Neural progenitor cell (in vitro differentiated cells): Measurements from ENCODE around the gene PSME2. TPM values are rescaled to one million over a fixed set of nuclear protein-coding genes. Genes with fewer than 3 reads are reported as not detected.

ENCODE experiments used
- DNase-seq: peaks from one replicate; pipeline ENCODE4 v3.0.0-alpha.2; 2016; ENCODE audit warnings: low spot score
- H2AFZ ChIP-seq: fragments of 200-600 bp; sonication (generic); replicated peaks from 2 replicates; pipeline ENCODE4 v1.6.1; 2016; ENCODE audit warnings: antibody characterized with exemption
- H3F3A ChIP-seq: fragments of 200-600 bp; sonication (generic); 2 replicates; pipeline ENCODE4 v1.6.1; 2016; ENCODE audit warnings: antibody characterized with exemption, low read depth
- H3K27ac ChIP-seq: fragments of 200-600 bp; sonication (generic); 2 replicates; pipeline ENCODE4 v1.5.1; 2016; ENCODE audit warnings: mild to moderate bottlenecking
- H3K27me3 ChIP-seq: fragments of 200-600 bp; sonication (generic); 2 replicates; pipeline ENCODE4 v1.6.1; 2016; ENCODE audit warnings: mild to moderate bottlenecking, moderate library complexity
- H3K36me3 ChIP-seq: fragments of 200-600 bp; sonication (generic); 2 replicates; pipeline ENCODE4 v1.5.1; 2016
- H3K4me1 ChIP-seq: fragments of 200-600 bp; sonication (generic); 2 replicates; pipeline ENCODE4 v1.6.1; 2016; ENCODE audit warnings: mixed run types
- H3K4me2 ChIP-seq: fragments of 200-600 bp; sonication (generic); 2 replicates; pipeline ENCODE4 v1.6.1; 2016
- H3K4me3 ChIP-seq: fragments of 200-600 bp; sonication (generic); 2 replicates; pipeline ENCODE4 v1.5.1; 2016
- H3K79me2 ChIP-seq: fragments of 200-600 bp; sonication (generic); 2 replicates; pipeline ENCODE4 v1.6.1; 2016; ENCODE audit warnings: low read depth
- H3K9ac ChIP-seq: fragments of 200-600 bp; sonication (generic); 2 replicates; pipeline ENCODE4 v1.6.1; 2016
- H3K9me3 ChIP-seq: fragments of 200-600 bp; sonication (generic); 2 replicates; pipeline ENCODE4 v1.5.1; 2016; ENCODE audit warnings: low read depth
- H4K20me1 ChIP-seq: fragments of 200-600 bp; sonication (generic); 2 replicates; pipeline ENCODE4 v1.6.1; 2016; ENCODE audit warnings: low read depth
- H3K27ac Mint-ChIP-seq: 3 replicates; pipeline ENCODE4 v1.8.0; 2021; ENCODE audit warnings: mixed read lengths
- H3K27me3 Mint-ChIP-seq: 2 replicates; pipeline ENCODE4 v1.8.0; 2022; ENCODE audit warnings: low read depth, mild to moderate bottlenecking, inconsistent platforms, moderate library complexity, mixed read lengths; ENCODE audit not compliant: insufficient read depth
- H3K36me3 Mint-ChIP-seq: 3 replicates; pipeline ENCODE4 v1.8.0; 2021; ENCODE audit warnings: mixed read lengths
- H3K4me1 Mint-ChIP-seq: 3 replicates; pipeline ENCODE4 v1.8.0; 2021; ENCODE audit warnings: mixed read lengths
- H3K4me3 Mint-ChIP-seq: 3 replicates; pipeline ENCODE4 v1.8.0; 2021; ENCODE audit warnings: mild to moderate bottlenecking, moderate library complexity, mixed read lengths
- H3K9me3 Mint-ChIP-seq: 3 replicates; pipeline ENCODE4 v1.8.0; 2020; ENCODE audit warnings: mixed read lengths
- CTCF ChIP-seq: fragments of 200-600 bp; sonication (generic); IDR thresholded peaks from 2 replicates; pipeline ENCODE4 v1.5.1; 2017; ENCODE audit warnings: antibody characterized with exemption, mild to moderate bottlenecking
- EZH2 ChIP-seq: fragments of 200-600 bp; sonication (generic); IDR thresholded peaks from 2 replicates; pipeline ENCODE4 v1.6.1; 2017; ENCODE audit warnings: antibody characterized with exemption, mild to moderate bottlenecking, moderate library complexity
- EZH2phosphoT487 ChIP-seq: fragments of 200-600 bp; sonication (generic); IDR thresholded peaks from 2 replicates; pipeline ENCODE4 v1.6.1; 2017; ENCODE audit warnings: antibody characterized with exemption
- total RNA-seq: library from RNA; depleted of rRNA; stranded (reverse); fragments of >200 nt; gene quantifications from 2 replicates; pipeline ENCODE4 v1.2.3, GENCODE V29; 2015; ENCODE audit warnings: low replicate concordance

PSME2 gene
- total RNA-seq, 1 donor from 2014 or later, result 43.5 TPM

- Histone ChIP-seq H3F3A (peaks cover 23% of the 10 kb centered on the region), H3K9ac (no peak within 1 kb of the TSS), H3K9me3 (no peaks in the 10 kb centered on the region), H3K4me3 (peak within 1 kb of the TSS; percentile 60), H4K20me1 (peaks cover 8% of the 10 kb centered on the region), H3K27me3 (no peaks in the 10 kb centered on the region), H2AFZ (peak within 1 kb of the TSS; percentile 38), H3K4me2 (peak within 1 kb of the TSS; percentile 90), H3K79me2 (peaks cover 16% of the 10 kb centered on the region), H3K27ac (no peak within 1 kb of the TSS), H3K4me1 (peaks cover 5% of the 10 kb centered on the region), H3K36me3 (no peaks in the 10 kb centered on the region)
- peak within 1 kb of the TSS; percentile 50 for H3K27ac Mint-ChIP-seq
- TF ChIP-seq CTCF (no peak), EZH2 (no peak), EZH2phosphoT487 (no peak)
- peaks cover 2% of the 10 kb centered on the region for H3K36me3 Mint-ChIP-seq
- H3K4me3 Mint-ChIP-seq, result peak within 1 kb of the TSS; percentile 81
- H3K4me1 Mint-ChIP-seq, result peaks cover 7% of the 10 kb centered on the region
- peaks cover 3% of the 10 kb centered on the region for H3K9me3 Mint-ChIP-seq
- H3K27me3 Mint-ChIP-seq, result peaks cover 6% of the 10 kb centered on the region
- peak; percentile 99 for DNase-seq
These were observed 25.2 kb upstream of the PSME2 start, which contains the start of gene REC8 for GRCh38 chr14:24171422-24172260. Gene REC8 (plus strand): TSS chr14:24172080. CDS start chr14:24172553, 473 bp downstream.

- peaks cover 6% of the 10 kb centered on the region for H3K79me2 ChIP-seq
- H3K9me3 ChIP-seq, result no peaks in the 10 kb centered on the region
- no peaks in the 10 kb centered on the region for H3K4me1 ChIP-seq
- no peak for TF ChIP-seq EZH2
- TF ChIP-seq EZH2phosphoT487, result no peak
- TF ChIP-seq CTCF, result no peak
- H3K9ac ChIP-seq, result no peak overlapping the region
- H3K27me3 ChIP-seq, result no peaks in the 10 kb centered on the region
- peaks cover 19% of the 10 kb centered on the region for H3F3A ChIP-seq
- Mint-ChIP-seq H3K9me3 (no peaks in the 10 kb centered on the region), H3K36me3 (peaks cover 3% of the 10 kb centered on the region), H3K27me3 (peaks cover 8% of the 10 kb centered on the region), H3K27ac (peak overlapping the region; percentile 57), H3K4me3 (no peak overlapping the region), H3K4me1 (peaks cover 4% of the 10 kb centered on the region)
- no peak overlapping the region for H3K27ac ChIP-seq
- H3K4me3 ChIP-seq, result no peak overlapping the region
- H3K4me2 ChIP-seq, result no peak overlapping the region
- H3K36me3 ChIP-seq, result no peaks in the 10 kb centered on the region
- H2AFZ ChIP-seq, result no peak overlapping the region
- DNase-seq, result no peak
- H4K20me1 ChIP-seq, result no peaks in the 10 kb centered on the region
These were observed 21.2 kb upstream of the PSME2 start for GRCh38 chr14:24167469-24168114.

GRCh38 chr14:24165785-24166184, 19.4 kb upstream of the PSME2 start:
- H3K27ac ChIP-seq, result no peak overlapping the region
- no peak overlapping the region for H3K4me2 ChIP-seq
- no peaks in the 10 kb centered on the region for H3K4me1 ChIP-seq
- DNase-seq, result no peak
- H3K9me3 ChIP-seq, result no peaks in the 10 kb centered on the region
- no peak overlapping the region for H3K4me3 ChIP-seq
- no peak overlapping the region for H3K27ac Mint-ChIP-seq
- H2AFZ ChIP-seq, result no peak overlapping the region
- no peak overlapping the region for H3K4me3 Mint-ChIP-seq
- no peaks in the 10 kb centered on the region for H3K36me3 ChIP-seq
- peaks cover 3% of the 10 kb centered on the region for H3K27me3 Mint-ChIP-seq
- peaks cover under 1% of the 10 kb centered on the region for H4K20me1 ChIP-seq
- H3K79me2 ChIP-seq, result no peaks in the 10 kb centered on the region
- H3K36me3 Mint-ChIP-seq, result peaks cover 3% of the 10 kb centered on the region
- peaks cover 11% of the 10 kb centered on the region for H3K4me1 Mint-ChIP-seq
- TF ChIP-seq EZH2 (no peak), EZH2phosphoT487 (no peak), CTCF (no peak)
- peaks cover 8% of the 10 kb centered on the region for H3F3A ChIP-seq
- no peak overlapping the region for H3K9ac ChIP-seq
- no peaks in the 10 kb centered on the region for H3K9me3 Mint-ChIP-seq
- no peaks in the 10 kb centered on the region for H3K27me3 ChIP-seq
